HG03571 (cell line): ENCODE data around the gene EXOSC9.

Experiments used
- ATAC-seq: cut with Tn5 transposase; IDR thresholded peaks from one replicate; pipeline ENCODE4 v1.9.1; 2021; ENCODE audit not compliant: unreplicated experiment

The EXOSC9 gene

GRCh38 chr4:121822796-121823504 is 21.8 kb downstream of the EXOSC9 start:
- ATAC-seq = peak; percentile 40

GRCh38 chr4:121823505-121824170 is 22.5 kb downstream of the EXOSC9 start, which contains the start of gene CCNA2:
Gene CCNA2, minus strand, starts transcription at chr4:121823883. Its CDS starts 255 bp downstream, at chr4:121823628.
- ATAC-seq = peak; percentile 94

- peak; percentile 1 for ATAC-seq
Measured at GRCh38 chr4:121824171-121824527, 23.0 kb downstream of the EXOSC9 start.

- no peak for ATAC-seq
Measured at GRCh38 chr4:121824950-121825349, 23.8 kb downstream of the EXOSC9 start.

- ATAC-seq = no peak
Measured at GRCh38 chr4:121827853-121828252, 26.7 kb downstream of the EXOSC9 start.

- no peak for ATAC-seq
Measured at GRCh38 chr4:121829511-121829910, 28.4 kb downstream of the EXOSC9 start.

- no peak for ATAC-seq
Measured at GRCh38 chr4:121838136-121838535, 37.0 kb downstream of the EXOSC9 start.

GRCh38 chr4:121842862-121843261 is 41.7 kb downstream of the EXOSC9 start:
- ATAC-seq = no peak

GRCh38 chr4:121846662-121847061 is 45.5 kb downstream of the EXOSC9 start:
- ATAC-seq = no peak

- ATAC-seq = no peak
Measured at GRCh38 chr4:121851354-121851753, 50.2 kb downstream of the EXOSC9 start.

GRCh38 chr4:121860121-121860520 is 59.0 kb downstream of the EXOSC9 start:
- no peak for ATAC-seq

- no peak for ATAC-seq
Measured at GRCh38 chr4:121861426-121861825, 60.3 kb downstream of the EXOSC9 start.

- no peak for ATAC-seq
Measured at GRCh38 chr4:121863799-121864198, 62.7 kb downstream of the EXOSC9 start.
